Stimulated activated naive CD4-positive, alpha-beta T cell treated with Interleukin-2 at 50 U/mL for 16 hours (primary cell): ENCODE measurements around the gene LYL1.

Experiments used
- DNase-seq: peaks from one replicate; lab custom pipeline; 2025; lab: John Stamatoyannopoulos, UW

The LYL1 gene

DNA sequence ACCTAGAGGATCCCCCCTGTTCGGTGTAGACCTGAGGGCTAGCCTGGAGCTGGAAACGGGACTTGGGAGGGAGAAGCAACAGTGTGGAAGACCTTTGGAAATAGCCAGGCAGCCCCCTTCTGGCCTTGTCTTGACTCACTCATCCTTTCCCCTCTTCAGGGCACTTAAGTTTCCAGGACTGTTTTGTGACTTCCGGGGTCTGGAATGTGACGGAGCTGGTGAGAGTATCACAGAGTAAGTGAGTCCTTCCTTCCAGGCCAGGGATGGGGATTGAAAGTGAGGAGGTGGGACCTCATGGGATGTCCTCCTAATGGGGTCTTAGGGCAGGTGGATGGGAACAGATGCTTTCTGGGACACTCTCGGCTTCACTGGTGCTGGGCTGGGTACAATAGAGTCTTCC lies 29.4 kb downstream of the LYL1 start:
- no peak for DNase-seq

DNA sequence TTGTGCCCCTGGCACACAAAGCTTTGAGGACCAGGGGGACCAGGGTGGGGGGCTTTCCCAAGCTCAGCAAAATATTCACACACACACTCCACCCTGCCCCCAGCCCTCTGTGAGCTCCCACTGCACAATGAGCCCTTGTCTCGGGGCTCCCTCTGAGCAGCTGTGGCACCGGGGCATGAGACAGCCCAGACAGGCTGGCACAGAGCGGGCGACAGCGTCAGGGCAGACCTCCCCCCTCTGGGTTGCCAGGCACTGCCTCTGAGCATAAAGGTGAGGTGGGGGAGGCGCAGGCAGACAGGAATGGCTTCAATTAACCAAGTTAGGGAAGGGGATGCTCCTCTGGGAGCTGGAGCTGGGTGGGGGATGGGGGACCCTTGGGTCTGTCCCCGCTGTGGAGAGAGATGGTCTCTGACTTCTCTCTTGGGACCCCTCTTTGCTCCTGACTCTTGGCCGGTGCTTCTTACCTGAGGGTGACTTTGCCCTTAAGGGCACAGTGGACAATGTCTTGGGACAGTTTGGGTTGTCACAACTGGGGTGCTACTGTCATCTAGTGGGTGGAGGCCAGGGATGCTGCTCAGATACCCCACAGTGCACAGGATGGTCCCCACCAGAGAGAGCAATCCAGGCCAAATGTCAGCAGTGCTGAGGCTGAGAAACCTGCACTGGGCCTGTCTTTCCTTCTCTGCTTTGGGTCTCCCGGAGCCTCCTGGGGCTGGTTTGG lies 30.3 kb downstream of the LYL1 start:
- DNase-seq = no peak

DNA sequence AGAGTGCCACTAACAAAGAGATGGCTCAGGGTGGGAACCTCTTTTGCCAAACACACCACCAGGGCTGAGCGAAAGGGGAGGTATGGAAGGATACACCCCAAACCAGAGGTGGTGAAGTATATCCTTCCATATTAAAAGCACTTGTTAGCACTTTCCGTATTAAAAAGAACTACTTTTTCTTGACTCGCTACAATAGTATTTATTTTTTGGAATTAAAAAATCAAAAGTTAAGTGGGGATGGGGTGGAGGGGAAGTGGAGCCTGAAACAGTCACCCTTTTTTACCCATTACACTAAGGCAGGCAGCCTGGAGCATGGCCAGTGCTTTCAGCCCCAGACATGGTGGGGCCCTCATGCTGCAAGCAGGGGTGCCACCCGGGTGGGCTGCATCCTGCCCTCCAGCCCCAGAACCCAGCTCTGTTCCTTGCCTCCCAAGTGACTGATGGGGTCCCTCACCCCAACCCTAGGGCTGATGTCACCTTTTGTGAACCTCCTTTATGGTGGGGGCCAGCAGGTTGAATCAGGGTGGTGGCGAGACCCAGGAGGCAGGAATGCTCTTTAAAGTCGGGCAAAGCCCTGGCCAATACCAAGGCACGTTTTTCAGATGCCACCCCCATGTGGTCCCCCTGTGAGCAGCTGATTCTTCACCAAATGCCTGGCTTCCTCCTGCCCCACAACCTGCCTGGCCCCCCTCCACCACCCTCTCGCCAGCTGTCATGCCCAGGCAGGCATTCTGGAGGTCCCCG lies 31.0 kb downstream of the LYL1 start:
- no peak for DNase-seq

DNA sequence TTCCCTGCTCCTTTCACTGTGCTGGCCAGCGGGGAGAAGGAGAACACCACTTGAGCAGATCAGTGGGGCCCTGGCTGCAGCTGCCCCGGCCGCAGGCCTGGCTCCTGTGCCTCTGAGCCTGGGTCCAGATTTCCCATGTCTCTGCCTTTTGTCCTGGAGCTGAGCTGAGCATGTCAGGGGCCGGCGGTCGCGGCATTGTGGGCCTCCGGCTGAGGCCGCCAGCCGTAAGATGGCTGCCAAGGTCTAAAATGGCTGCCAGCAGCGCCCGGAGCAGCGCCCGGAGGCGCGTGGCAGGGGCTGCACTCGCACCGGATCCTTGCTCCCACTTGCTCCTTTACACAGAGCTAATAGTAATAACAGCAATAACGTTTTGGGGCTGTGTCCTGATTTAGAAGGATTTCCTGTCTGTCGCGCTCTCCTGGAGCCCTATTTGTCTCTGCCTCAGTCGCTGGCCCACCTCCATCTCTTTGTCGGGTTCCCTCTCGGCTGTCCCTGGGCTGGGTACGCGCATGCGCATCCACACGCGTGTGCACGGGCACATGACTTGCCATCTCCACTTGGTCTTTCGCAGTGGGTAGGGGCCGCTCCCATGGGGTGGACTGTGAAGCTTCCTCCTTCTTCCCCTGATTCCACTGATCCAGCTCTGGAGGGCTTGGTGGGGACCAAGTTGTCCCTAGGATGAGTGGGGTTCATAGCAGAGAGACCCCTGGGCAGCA lies 32.1 kb downstream of the LYL1 start:
- no peak for DNase-seq

DNA sequence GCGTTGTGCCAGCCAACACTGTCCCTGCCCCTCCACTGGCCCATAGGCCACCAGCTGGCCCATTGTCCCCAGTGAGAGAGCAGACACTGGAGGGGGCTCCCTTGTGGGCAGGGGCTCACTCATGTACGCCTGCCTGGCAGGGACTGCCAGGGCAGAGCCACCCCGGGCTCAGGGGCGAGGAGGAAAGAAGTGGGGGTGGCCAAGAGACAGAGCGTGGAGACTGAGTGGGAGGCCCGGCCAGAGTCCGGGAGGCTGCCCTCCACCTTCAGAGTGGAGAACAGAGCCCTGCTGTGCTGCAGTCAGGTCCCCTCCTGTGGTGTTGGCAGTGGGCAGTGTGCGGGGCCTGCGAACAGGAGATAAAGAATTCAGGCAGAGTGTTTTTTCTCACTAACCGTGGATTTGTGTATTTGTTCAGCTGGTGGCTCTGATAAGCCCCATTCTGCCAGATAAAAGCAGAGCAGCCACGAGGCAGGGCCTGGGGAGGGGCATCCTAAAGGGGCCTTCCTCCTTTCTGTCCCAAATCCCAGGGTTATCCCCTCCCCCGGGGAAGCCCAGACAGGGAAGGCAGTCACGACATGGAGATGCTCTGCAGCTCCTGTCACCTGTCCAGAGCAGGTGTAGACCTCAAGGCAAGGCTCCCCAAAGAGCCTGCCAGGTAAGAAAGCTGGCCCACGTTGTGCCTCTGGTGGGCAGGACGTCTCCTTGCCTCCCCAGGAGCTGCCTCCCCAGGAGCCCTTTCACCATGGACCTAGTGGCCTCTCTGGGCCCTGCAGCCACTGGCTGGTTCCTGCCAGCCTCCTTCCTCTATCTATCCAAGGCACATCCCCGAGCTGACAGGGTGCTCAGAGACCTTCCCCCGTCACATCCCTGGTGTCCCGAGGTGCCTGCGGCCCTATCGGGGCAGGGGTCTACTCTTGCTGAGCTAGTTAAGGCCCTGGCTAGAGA lies 33.0 kb downstream of the LYL1 start:
- no peak for DNase-seq

DNA sequence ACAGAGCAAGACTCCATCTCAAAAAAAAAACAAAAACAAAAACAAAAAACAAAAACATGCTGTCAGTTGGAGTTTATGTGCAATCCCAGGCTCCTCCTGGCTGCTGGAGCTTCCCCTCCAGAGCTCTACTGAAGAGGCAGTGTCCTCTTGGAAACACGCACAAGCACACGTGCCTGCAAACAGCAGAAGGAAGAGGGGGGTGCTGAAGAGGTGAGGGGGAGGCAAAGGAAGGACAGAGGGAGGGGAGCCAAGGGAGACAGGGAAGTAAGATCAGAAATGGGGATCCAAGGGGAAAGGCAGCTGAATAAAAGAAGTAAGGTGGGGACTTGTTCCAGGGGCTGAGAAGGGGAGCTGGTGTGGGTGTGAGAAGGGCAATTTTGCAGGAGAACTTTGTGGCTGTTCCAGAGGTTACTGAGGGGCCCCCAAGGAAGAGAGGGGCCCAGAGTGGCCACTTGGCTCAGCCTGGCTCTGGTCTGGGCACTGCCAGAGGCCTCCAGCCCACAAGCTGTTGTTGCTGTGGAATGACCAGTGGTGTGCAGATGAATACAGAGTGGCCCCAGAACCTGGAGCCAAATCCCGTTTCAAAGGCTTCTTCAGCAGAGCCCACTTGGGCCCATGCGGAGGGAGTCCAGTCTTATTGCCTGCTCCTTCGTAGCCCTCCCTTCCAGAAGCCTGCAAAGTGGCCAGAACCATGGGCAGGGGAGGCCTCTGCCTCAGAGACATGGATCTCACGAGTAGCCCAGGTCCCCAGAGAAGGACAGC lies 34.4 kb downstream of the LYL1 start:
- no peak for DNase-seq

DNA sequence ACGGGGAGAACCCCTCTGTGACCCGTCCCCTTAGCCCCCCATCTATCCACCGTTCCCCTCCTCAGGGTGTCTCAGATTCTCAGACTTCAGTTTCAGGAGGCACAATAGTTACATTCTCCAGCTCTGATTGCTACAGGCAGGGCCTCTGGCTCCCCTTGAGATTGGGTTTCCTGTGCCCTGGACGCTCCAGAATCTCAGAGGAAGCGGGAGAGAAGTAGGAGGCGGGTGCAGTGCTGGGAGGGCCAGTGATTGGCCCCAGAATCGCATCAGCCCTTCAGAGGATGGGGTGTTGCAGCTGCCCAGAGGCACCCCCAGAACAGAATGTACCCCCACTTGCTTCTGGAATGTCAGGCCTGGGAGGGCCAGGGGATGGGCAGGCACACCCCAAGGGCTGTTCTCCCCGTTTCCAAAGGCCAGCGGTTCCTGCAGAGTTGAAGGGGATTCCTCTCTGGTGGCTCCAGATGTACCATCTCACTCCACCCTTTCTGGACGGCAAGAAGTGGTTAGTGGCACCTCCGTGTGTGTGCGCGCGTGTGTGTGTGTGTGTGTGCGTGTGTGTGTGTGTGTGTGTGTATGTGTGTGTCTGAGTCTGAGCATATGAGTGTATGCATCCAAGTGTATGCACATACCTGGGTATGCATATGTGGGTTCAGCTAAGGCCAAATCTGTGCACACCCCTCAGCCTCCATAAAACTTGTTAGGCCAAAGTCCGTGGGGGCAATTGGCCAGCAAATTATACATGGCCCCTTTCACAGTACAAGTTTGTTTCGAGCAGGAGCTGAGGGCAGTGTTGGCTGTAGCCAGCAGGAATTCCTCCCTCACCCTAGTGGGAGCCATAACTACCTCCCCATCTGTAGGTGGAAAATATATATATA lies 35.5 kb downstream of the LYL1 start:
- DNase-seq = no peak

DNA sequence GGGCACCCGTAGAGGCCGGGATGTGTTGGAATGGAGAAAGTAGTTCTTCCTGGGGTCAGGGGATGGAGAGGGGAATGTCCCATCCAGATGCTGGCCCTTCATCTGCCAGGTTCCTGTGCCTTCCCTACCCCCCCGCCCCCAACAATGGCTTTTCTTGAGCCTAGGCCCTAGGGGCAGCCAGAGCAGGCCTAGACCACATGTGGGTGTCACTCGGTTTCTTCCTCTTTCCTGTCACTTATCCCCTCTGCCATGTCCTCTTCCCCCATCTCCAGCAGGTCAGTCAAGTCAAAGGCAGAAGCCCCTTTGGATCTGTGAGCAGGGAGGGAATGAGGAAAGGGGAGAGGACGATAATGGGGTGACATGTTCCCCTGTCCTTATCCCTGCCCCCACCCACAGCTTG lies 36.4 kb downstream of the LYL1 start:
- DNase-seq = no peak

DNA sequence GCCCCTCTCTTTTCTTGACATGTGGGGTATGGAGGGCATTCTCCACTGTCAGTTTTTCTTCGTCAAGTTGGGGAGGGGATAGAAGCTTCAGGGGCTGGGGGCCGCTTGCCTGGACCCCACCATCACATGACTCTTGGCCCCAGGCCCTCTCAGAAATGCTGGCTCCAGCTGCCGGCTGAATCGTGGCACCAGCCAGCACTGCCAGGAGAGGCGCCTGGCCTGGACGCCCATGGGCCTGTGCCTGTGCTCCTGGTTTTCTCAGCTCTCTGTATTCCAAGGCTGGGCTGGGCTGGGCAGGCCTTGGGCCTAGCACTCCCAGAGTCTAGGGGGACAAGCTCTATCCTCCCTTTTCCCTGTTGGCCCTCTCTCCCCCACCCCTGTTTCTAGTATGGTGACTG lies 38.6 kb downstream of the LYL1 start:
- no peak for DNase-seq

DNA sequence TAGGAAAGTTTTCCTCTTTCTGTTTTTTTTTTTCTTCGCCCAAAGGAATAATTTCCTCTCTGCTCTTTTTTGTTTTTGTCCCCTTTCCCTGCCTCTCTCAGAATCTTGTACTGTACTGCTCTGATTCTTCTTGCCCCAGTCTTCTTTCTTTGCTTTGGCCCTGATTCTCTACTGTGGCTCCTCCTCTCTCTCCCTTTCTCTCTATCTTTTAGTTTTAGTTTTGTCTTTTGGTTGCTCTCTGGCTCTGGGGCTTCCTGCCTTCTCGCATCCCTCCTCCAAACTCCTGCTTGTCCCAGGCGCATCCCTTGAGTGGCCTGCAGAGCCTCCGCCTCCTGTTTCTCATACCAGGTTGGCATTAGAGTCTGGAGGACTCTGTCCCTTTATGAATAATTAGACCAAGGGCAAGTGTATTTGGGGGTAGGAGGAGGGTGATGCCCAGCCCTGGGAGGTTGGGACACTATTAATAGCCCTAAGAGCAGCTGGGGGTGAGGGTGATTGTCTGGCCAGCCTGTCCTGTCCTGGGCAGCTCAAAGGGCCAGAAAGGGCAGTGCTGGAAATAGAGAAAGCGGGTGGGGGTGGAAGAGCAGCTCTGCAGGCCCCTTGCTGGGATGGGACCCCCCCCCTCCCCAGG lies 39.1 kb downstream of the LYL1 start:
- no peak for DNase-seq

DNA sequence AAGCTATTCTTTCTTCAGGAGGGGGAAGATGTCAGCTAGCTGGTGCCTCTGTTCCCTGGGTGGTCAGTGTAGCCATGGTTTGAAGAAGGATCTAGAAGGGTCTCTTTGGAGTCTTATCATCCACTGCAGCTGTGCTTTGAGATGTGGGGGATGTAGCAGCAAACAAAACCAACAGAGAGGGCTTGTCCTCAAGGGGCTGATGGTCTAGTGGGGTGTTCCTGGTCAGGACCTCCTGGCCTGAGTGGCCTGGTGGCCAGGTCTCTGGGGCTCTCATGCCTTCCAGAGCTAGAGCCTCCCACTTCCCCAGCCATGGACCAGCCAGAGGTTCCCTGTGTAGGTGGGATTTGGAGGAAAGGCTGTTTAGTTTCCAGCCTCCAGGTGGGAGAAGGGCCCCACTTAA lies 40.3 kb downstream of the LYL1 start:
- DNase-seq = no peak

DNA sequence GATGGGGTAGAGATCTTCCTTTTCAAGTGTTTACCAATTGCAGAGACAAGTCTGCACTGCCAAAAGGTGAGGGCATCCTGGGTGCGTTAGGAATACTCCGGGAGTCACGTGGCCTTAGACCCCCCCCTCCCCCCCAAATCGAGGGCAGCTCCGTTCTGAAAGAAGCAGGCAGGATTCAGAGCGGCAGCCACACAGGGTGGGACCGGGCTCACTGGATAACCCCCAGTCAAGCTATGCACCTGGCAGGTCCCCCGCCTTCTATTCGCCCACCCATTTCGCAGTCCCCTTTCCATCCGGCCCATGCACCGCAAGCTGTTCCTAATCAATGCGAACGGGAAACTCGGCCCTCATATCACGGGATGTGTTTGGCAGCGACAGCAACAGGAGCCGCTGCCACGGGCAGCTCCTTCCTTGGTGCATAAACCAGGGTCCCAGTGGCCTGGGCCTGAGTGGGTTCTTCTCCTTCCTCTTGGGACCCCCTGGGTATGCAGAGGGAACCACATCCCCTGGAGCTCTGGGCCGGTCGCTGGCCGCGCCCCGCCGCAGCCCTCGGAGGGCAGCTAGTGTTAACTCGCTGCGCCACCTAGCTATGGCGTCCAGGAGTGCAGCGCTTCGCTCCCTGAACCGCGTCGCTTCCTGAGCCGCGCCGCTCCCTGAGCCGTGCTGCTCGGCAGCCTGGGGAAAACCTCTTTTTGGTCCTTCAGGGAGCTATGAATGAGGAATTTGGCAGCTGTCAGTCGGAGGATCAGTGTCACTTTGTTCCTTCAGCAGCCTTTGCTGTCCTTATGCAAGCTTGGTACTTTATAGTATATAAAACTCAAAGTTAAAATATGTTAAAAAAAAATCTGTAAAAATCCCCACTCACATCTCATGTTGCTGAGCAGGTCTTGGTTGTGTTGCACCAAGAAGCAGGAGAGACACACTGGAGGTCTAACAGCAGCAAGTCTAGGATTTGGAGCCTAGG lies 41.4 kb downstream of the LYL1 start:
- peak; percentile 69 for DNase-seq

DNA sequence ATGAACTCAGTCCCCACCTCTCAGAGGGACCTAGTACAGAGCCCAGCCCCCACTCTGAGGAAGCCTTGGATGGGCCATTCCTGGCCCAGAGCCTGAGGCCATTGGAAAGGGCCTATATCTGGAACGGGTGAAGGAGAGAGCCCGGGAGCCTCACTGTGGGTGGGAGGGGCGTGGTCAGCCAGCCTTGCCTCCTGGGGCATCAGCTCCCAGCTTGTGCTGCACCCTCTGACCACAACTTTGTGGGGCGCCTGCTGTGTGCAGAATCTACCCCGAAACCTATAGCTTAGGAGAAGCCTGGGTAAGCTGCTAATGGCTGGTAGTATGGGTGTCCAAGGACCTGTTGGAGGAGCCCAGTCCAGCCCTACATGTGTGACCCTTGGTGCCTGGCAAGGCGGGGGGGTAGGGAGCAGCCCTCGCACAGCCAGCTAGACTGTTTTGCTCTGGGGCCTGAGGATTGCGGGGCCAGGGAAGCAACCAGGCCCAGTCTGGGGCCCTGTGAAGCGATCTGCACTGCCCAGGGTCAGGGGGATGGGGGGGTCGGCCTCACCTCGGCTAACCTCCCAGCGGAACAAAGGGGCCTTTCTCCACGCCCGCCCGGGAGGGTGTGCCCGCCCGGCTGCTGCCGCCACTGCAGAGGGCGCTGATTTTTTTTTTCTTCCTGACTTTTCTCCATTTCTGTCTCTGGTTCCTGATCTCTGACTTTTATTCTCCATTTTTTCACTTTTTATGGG lies 42.3 kb downstream of the LYL1 start:
- DNase-seq = no peak

DNA sequence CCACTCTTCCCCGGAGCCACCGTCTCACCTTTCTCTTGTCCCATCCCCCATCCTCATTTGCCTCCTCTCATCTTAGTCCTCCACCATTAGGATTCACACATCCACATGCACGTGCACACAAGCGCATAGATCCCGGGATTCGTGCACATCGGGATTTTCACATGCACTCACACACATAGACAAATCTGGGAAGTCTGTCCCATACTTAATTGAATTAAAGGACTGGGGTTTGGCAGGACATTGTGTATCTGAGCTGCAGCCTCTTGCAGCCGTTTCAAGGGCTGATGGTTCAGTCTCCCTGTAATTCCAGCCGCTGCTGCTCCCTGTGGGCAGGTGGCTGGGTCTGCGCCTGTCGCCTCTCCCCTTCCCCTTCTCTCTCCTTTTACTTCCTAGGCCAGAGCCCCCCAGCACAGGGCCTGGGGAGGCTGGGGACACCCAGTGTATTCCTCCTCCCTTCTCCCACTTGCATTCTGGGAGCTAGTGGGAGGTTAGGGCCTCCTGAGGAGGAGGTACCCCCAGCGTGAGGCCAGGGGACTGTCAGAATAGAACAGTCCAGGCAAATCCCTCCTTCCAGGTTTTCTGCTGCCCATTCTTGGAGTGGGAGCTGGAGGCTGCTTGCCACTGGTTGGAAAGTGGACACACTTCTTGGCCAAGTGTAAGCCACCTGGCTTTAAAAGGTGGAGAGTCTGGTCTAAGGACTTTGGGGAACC lies 43.6 kb downstream of the LYL1 start:
- no peak for DNase-seq

DNA sequence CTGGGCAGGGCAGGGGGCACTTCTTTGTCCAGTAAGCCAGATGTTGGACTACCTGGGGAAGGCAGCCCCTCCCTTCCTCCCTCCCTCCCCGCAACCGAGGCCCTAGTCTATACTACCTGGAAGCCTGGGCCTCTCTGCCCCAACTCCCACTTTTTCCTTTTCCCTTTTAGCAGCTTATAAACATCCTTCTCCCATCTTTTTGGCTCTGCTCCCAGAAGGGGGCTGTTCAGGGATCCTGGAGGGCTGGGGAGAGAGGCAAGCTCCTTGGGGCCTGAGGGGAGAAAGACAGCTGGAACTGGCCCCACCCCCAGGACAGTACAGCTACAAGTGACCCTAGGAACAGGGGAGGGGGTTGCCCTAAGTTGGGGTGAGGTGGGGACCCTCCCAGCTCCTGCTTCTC lies 44.9 kb downstream of the LYL1 start:
- DNase-seq = no peak

DNA sequence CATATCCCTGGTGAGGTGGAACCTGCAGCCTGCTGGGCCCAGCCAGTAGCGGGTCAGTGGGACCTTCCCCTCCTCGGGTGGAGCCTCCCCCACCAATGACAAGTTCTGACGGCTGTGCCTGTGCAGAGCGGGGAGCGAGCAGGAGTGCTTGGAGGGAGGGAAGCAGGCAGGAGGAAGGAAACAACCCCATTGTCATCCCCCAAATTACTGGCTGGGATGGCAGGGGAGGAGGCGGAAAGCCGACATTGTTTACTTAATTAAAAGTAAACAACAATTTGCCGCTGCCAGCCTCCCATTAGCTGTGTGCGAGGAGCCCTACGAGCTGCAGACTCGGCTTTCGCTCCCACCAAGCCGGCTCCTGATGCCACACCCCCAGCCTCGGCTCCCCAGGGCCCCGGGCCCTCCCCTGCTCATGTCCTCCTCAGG lies 45.5 kb downstream of the LYL1 start:
- DNase-seq = no peak

DNA sequence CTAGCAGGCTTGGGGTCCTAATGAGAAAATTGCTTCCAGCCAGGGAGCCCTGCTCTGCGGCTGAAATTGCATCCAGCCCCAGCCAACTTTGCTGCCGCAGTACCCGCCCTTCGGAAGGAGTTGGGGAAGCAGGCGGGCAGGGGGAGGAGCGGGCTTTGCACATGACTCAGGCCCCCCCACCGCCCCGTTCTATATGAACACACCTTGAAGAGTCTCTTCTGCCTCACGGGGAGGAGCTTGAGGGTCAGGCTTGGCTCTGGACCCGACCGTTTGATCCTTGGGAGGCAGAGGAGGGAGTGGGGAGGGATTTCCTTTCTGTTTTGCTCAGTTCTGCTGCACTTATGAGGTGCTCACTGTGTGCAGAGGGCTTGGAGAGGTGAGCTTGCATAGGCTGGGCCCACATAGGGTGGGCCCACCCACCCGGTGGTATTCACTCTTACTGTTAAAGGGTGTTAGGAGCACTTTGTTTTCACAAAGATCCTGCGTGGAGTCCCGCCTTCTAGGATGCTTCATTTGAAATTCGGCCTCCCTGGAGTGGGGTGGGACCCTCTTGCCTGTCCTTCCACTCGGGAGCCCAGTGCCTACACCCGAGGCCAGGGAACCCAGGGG lies 46.5 kb downstream of the LYL1 start:
- DNase-seq = no peak
